T-helper 2 cell (primary cell): ENCODE results near the gene ANK2.
A peak's percentile ranks its signal among the peaks of the same experiment; 100 is the strongest.
"Not testable (repeated sequence)": the region's sequence is repeated elsewhere in the genome, so short reads cannot be mapped to it uniquely, and the experiment has no call there.

ENCODE experiments used
- DNase-seq, 5 experiments: peaks; one replicate each; pipeline versions ENCODE4 v3.0.0 to v3.0.0-alpha.2; 2012 to 2022

ANK2 gene

DNA sequence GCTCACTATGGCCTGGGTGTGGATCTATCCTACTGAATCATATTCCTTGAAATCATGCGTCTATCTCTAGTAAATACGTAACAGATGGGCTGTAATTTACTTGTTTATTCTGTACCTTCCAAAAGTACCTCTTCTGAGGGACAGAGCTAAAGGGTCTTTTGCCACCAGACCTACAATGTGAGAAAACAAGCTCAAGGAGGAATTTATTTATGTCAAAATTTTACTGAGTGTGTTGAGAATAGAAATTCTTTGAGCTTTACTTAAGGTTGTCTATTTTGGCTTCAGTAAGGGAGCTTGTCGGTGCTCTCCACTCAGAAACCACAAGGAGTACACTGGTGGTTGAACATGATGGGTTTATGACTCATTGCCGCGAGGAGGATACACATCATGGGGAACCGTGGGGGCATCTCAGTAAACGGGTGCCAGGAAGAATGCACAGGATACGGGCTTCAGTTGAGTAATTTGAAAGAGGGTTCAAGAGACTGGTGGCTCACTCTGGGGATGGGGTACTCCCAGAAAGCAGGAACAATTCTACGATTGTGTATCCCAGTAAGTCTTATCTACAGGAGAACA lies 3.0 kb downstream of the ANK2 start:
- DNase-seq: peak in 1 of 5 experiments; percentile 56

DNA sequence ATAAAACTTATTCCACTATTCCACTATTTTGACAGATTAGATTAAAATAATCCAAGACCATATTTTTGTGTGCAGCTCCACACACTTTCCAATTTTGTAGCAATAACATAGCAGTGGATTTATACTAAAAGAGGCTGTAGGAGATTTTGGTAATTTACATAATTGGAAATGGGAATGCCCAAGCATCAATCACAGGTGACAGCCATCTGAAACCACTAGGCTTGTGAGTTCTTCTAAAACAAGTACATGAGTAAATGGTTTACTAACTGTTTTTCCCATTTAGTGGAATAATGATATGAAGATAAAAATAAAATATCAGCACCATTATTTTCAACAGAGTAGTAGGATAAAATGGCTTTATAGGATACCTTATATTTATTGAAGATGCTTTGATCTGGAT lies 4.4 kb downstream of the ANK2 start:
- DNase-seq: no peak

DNA sequence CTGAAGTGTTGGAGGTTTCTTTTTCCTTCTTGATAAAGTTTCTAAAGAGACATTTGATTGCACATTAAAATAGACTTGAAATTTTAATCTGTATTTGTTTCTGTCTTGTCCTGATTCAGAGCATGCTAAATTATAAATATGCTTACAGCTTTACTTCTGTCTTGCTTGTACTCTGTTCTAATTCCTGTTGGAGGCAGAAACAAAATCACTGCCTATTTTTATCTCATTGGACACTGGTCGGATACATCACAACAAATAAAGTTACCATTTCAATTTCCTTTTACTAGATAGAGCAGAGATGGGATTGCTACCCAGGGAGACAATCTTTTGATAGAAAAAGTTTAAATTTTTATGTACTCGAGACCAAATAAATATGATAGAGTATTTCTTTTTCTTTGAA lies 6.9 kb downstream of the ANK2 start:
- no peak for DNase-seq

DNA sequence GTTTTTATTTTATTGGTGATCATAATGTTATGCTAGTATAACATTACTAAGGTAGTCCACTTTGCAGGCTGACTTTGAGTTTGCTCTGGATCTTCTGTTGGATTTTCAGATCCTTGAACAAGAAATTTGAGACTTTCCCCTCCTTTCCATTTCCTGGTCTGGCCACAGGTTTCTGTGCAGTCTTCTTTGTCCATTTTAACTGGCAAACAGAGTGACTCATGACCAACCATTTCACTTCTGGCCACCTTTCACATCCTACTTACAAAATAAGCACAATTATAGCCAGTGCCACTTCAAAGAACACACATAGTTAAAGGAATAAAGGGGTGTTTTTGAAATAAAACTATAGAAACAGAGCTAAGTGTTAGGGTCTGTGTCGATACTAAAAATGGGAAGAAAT lies 8.4 kb downstream of the ANK2 start:
- DNase-seq: no peak

DNA sequence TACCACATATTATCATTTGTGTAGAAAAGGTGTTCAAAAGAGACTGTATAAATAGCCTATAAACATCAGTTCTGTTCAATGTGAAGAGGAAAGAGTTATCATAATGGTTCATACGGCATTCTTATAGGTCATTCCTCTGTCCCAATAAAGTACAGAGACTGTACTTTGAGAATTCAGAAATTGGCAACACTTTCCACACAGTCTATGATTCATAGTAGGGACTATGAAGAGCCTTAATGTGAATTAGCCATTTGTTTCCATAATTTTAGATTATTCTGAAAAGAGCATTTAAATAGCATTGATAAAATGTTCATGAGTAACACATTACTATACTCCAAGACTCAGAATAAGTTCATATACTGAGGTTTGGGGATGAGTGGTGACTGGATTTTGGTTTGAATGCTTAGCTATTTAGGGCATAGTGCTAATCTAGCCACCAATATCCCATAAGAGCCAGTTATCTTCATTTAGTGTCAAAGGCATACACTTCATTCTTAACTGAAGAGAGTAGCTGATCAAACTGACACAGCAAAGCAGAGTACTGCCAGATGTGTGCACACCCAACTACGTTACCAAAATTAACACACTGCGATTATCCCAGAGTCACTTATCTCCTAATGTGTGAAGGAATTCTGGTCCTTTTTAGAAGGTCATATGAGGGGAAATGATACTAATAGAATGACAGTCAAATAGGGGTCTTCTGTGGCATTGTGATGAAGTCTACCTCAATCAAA lies 10.2 kb downstream of the ANK2 start:
- no peak for DNase-seq

DNA sequence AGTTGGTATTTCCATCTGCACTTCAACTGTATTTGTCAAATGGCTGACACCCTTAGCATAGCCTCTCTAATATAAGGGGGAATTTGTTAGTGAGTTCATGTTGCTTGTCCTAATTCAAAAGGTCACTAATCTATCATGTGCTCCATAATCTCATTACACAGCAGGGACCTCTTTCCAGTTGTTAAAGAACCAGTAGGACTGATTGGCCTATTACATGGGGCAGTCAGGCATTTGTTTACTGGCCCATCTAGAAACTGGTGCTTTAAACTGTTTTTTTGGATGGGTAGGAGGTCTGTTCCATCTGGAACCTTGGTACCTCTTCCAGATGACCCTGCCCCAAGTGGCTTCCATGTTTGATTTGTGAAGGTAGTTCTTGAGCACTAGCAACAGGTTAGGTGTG lies 11.4 kb downstream of the ANK2 start:
- no peak for DNase-seq

DNA sequence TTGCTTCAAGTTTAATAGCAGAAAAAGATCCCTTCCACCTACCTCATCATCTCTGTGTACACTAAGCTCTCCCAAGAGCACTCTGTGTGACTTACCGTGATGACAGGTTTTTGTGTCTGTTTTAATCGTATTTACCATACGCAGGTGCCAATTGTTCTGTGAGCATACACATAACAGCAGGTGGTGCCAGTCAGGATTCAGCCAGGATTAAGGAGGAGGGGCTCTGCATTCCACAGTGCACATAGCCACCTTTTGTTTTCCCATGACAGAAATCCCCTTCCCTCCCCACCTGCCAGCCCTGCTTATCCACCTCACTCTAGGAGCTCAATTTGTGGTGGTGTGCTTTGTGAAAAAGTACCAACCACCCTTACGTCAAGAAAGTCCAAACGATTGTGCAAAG lies 14.8 kb downstream of the ANK2 start:
- DNase-seq: no peak

DNA sequence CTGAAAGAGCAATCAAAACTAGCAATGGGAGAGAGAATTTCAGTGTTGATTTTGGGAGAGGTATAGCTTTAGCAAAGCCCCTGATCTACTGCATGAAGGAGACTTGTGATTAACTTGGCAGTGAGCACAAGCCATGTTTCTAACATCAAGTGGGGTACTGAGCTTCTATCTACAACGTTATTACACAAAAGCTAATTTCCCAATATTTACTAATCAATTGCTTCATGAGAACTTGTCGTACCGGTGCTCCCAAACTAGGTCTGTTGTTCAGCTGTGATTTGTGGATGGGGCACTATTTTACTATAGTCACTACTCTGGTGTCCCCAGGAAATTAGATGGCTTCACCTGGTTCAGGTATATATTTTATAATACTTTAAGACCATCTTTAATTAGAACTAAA lies 16.2 kb downstream of the ANK2 start:
- no peak for DNase-seq

DNA sequence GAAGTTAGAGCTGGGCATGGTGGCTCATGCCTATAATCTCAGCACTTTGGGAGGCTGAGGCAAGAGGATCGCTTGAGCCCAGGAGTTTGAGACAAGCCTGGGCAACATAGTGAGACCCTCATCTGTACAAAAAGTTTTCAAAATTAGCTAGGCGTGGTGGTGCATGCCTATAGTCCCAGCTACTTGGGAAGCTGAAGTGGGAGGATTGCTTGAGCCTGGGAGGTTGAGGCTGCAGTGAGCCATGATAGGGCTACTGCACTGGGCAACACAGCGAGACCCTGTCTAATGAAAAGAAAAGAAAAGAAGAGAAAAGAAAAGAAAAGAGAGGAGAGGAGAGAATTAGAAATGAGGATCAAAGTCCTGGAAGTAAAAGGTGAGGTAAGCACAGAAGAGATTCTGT lies 19.3 kb downstream of the ANK2 start:
- not testable (repeated sequence) for DNase-seq

DNA sequence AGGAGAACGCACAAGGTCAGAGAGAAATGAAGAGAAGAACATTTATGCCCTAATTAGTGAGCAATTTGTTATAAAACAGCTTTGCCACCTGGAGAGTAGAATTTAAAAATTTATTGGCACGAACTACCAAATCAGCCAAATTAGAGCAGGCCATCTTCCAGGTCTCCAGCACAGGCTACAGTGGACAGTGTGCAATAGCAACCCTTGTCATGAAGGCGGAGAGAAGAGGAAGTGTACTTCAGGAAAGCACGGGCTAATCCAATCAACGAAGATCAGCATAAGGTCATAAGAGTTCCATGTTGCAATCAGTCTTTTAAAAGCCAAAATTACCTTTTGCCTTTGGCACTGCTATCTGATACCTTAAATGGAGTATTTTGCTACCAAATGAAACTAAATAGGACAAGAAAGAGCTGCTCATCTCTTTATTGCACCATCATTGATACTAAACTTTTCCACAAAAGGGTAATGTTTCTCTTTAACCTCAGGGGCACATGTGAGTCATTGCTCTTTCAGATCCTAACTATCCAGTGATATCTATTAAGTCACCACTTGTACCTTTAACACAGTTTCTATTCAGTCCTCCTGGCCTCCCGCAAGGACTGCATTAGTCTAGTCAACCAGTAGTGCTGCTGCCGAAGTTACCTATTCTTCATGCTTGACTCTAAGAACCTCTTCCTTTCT lies 19.9 kb downstream of the ANK2 start:
- no peak for DNase-seq

DNA sequence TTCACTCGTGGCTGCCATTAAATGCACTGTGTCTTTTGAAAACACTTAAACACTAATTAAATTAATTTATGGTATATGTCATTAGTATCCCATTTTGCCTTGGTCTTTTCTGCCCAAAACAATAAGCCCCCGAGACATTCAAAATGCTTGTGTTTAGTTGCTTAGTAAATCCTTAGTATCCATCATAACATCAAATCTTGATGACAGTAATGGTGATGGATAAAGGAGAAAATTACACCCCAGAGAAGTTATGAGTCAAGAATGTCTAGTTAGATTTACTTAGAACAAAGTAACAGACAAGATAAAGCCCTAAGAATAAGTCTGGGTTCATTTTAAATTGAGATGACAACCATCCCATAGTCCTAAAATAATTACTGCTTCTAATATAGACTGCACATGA lies 21.3 kb downstream of the ANK2 start:
- no peak for DNase-seq

DNA sequence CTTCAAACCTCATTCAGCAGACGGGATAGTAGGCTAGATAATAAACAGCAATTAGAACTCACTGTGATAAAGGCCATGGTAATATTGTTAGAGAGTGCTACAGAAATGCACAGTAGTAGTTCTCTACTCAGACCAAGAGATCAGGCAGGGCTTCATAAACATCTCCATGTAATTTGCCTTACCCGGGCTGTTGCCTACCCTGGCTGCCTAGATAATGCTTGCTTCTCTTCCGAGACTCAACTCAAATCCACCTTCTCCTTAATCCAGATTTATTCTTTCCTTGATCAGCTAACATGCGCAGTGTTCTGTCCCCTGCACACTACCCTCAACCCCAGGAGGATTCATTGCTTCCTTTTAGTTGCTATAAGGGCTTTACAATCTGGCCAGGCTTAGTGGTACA lies 21.8 kb downstream of the ANK2 start:
- no peak for DNase-seq

DNA sequence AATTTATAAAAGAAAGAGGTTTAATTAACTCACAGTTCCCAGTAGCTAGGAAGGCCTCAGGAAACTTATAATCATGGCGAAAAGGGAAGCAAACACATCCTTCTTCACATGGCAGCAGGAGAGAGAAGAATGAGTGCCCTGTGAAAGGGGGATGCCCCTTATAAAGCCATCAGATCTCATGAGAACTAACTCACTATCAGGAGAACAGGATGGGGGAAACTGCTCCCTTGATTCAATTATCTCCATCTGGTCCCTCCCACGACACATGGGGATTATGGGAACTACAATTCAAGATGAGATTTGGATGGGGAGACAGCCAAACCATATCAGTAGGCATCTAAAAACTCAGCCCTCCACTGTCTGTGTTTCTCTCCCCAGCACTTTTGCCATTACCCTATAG lies 22.4 kb downstream of the ANK2 start:
- no peak for DNase-seq

DNA sequence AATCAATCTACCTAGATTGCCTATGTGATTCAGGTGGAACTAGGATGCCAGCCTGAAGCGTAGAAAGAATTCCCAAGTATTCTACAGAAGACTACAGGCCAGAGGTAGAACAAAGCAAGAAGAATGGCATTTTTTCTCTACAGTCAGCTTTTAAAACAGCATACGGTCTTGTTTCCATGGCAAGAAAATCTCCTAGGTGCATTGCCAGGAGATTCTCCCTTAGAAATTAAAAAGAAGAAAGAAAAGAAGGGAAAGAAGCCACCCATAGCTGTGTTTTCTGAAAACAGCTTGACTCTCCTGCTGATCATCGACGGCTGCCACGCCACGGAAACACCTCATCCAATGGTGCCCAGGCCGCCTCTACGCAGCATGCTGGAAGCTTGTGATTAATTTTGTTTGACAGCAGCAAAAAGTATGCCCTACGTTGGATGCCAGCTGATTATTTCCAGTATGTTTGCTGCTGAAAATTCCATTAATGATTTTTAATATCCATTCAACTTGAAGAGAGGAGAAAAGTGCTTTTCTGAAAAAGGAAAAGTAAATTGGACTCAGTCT lies 24.1 kb downstream of the ANK2 start:
- no peak for DNase-seq

DNA sequence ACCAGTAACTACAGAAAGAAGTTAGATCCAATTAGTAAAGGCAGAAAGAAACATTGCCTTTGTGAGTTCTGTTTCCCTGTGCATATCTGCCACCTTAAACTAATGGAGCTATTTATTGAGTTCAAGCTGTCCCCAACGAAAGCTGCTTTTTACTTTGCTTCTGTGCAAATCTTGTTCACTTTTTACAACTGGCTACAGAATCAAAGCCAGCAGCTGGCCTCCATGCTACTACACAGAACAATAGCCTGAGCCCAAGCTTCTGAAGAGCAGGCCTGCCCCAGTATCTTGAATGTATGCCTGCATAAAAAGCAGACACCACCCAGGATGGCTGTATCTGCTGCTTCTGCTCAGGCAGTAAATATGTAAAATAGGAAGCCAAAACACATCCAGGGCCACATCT lies 28.1 kb downstream of the ANK2 start:
- no peak for DNase-seq

DNA sequence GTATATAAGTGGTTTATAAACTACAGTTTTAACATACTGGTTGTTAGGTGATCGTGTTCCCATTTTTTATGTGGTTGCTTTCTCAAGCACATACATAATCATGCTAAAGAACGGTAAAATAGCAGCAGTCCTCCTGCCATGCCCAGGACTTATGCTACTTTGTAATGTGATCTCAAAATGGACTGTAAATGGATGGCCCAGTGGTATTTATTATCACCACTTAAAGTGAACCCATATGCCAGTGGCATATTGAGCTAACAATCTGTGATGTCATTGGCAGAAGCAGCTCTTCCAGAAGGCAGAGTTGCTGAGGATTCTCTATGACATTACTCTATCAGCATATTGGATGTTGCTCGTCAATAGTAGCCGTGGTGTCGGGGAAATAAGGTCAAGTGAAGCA lies 28.6 kb downstream of the ANK2 start:
- DNase-seq: no peak

DNA sequence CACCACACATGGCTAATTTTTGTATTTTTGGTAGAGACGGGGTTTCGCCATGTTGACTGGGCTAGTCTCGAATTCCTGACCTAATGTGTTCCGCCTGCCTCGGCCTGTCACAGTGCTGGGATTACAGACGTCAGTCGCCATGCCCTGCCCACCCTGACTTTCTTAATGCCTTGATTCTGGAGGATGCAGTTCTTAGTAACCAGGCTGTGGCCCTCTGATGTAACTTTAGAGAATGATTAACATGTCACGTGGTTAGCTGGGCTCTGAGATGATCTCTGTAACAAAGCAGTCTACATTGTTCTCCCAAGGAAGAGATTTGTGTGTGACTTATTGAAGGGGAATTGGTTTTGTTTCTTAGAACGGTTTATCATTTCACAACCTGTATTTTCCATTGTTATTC lies 30.6 kb downstream of the ANK2 start:
- DNase-seq: no peak

DNA sequence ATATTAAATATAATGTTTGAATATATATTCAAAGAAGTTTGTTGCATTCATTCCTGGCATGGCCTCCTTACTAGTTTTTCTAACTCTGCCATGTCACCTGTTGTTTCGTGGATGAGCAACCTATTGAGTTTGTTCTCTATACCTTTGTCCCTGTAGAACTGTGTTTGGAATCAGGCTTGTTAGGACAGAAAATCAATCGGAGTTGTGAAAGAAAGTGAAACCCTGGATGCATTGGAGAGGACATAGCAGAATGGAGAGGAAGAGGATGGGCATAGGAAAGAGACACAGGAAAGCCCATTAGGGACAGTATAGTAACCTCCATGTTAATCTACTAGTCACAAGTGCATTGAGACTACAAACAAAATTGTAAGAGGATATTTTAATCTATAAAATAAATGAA lies 31.2 kb downstream of the ANK2 start:
- no peak for DNase-seq

DNA sequence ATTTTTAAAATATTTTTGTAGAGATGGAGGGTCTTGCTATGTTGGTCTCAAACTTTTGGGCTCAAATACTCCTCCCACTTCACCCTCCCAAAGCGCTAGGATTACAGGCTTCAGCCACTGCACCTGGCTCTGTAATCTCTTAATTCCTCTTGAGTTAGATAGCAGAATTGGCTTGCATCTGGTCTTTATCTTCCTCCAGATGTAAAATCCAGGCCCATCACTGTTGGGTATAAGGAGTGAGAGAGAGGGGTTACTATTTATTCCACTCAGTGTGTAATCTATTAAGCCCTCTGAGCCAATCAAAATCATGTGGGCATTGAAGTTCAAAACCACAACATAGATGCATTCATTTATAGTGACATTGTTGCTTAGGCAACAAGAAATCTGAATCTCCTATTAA lies 33.9 kb downstream of the ANK2 start:
- no peak for DNase-seq

DNA sequence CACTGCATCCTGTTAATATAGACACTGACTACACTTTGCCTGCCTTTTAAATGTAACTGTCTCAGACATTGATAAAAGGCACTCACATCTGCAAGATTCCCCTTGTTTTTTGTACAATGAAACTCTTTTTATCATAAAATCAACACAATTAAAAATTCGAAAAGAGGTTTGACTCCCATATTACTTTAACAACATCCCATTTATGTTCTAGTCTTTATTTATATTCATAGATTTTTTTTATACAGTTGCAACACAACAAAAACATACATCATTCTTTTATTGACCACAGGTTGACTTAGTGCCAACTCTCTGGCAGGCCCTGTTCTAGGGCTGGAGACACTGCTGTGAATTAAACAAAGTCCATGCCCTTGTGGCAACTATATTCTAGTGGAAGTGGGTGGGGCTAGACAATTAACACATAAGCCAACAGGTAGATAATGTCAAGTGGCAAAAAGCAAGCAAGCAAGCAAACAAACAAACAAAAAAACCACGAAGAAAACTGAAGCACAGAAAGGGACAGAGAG lies 36.8 kb downstream of the ANK2 start:
- no peak for DNase-seq

DNA sequence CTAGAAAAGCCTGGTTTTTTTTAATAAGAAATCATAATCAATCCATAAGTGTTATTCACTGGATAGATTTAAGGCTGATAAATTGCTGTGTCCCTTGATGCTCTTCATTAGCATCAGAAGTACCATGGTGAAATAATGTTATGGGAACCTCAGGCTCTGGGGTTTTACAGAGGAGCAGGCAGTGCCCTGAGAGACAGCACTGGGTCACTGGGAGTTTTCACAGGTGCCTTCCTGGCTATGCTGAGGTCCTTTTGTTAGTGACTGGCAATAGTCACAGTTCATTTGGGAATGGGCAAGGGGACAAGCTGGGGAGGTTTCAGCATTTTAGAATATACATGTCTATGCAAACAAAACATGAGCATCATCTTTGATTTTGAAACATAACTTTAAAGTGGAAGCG lies 38.6 kb downstream of the ANK2 start:
- DNase-seq: no peak

DNA sequence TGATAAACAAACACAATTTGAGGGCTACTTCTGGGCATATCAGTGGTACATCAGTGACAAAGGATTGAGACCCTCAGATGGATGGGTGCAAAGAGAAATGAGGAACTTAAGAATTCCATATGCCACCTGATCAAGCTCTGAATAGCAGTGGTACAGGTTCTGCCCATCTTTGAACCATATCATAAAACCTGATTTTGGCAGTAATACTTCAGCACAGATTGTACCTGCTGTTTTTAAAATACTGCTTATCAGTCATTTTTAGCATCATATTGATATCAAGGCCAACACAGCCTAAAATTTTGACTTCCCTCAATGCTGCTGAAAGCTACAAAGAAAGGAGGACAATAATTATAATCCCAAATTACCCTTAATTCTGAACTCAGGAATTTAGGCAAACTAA lies 41.5 kb downstream of the ANK2 start:
- DNase-seq: no peak

DNA sequence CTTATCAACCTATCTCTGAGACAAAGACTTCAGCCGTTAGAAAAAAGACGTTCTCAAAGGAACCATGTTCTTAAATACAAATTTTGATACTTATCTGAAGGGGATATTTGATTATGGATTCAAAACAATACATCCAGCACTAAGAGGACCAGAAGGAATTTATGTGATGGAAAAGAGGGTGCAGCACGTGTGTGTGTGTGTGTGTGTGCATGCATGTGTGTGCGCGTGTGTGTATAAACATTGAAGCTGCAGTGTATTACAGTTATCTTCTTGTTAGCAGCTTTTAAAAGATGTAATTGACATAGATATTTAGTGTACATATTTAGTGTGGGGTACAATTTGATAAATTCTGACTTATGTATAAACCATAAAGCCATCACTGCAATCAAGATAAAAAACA lies 44.9 kb downstream of the ANK2 start:
- DNase-seq: no peak

DNA sequence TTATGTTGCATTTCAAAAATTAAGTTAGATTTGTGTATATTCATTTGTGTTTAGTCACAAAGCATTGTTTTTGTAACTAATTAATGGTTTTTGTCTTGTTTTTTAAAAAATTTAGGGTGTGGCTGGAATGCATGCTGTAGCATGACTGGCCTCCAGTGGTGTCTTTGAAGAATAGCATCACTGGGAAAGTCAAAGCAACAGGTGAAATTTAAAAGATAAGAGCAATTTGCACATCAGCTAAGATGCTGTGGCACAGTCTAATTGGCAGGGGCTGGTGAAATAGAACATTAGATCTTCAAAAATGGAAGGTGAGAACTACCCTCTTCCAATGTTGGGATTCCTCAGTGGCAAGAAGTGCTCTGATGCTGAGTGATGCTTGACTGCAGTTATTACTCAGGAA lies 45.3 kb downstream of the ANK2 start:
- DNase-seq: no peak
